RWPE1 (cell line): ENCODE results near the gene UBE2F.

ENCODE experiments used
- CTCF ChIA-PET: fragments of 350-600 bp; sonication (Branson Sonifier 250); formaldehyde crosslinking; extraction: SDS; loops from one replicate; lab custom pipeline; 2021; lab: Yijun Ruan, JAX
- POLR2A ChIA-PET: fragments of 400-600 bp; formaldehyde crosslinking; extraction: SDS; loops from one replicate; lab custom pipeline; 2020; ENCODE audit warnings: antibody characterized with exemption; ENCODE audit not compliant: low non-redundant PET; lab: Yijun Ruan, JAX
- DNase-seq: peaks from one replicate; pipeline ENCODE4 v3.0.0; 2012; ENCODE audit warnings: low spot score
- H3K27ac ChIP-seq: fragments of 450-650 bp; 2 replicates; pipeline ENCODE4 v1.5.1; 2017
- CTCF ChIP-seq: fragments of 450-650 bp; conservative IDR thresholded peaks from 2 replicates; pipeline ENCODE4 v1.5.1; 2017; ENCODE audit warnings: low read depth, mild to moderate bottlenecking

UBE2F gene

GRCh38 chr2:238015705-238016104 lies 48.9 kb downstream of the UBE2F start:
- ChIA-PET POLR2A (no interaction called here), CTCF (interaction anchor here (0.7 to 1.1 kb wide), 2 partner anchors 96 to 158 kb away, joined by 3 to 5 read pairs; no protein-coding TSS in a partner anchor)
- no peak; the same call in 1 of the 2 replicates for TF ChIP-seq CTCF
- no peak overlapping the region for H3K27ac ChIP-seq
- DNase-seq = no peak

- CTCF ChIA-PET = no interaction called here
- no peak overlapping the region for H3K27ac ChIP-seq
- TF ChIP-seq CTCF = no peak
- DNase-seq = no peak
- POLR2A ChIA-PET = no interaction called here
These were observed 49.7 kb downstream of the UBE2F start for GRCh38 chr2:238016526-238016925.

GRCh38 chr2:238019962-238020361 lies 53.1 kb downstream of the UBE2F start:
- CTCF ChIA-PET = no interaction called here
- DNase-seq = no peak
- peak overlapping the region; percentile 64 for H3K27ac ChIP-seq
- TF ChIP-seq CTCF = no peak
- POLR2A ChIA-PET = no interaction called here

- no peak for TF ChIP-seq CTCF
- no peak for DNase-seq
- POLR2A ChIA-PET = no interaction called here
- CTCF ChIA-PET = interaction anchor here (0.6 kb wide), 1 partner anchor 855 kb away, joined by 3 read pairs; no protein-coding TSS in a partner anchor
- H3K27ac ChIP-seq = peak overlapping the region; percentile 13; the same call in 1 of the 2 replicates
These were observed 54.0 kb downstream of the UBE2F start for GRCh38 chr2:238020816-238021215.

GRCh38 chr2:238021327-238021726 lies 54.5 kb downstream of the UBE2F start:
- peak; percentile 27 for DNase-seq
- POLR2A ChIA-PET = no interaction called here
- TF ChIP-seq CTCF = no peak
- no peak overlapping the region; the same call in 1 of the 2 replicates for H3K27ac ChIP-seq
- CTCF ChIA-PET = no interaction called here

GRCh38 chr2:238022594-238023157 lies 55.9 kb downstream of the UBE2F start:
- POLR2A ChIA-PET = no interaction called here
- H3K27ac ChIP-seq = no peak overlapping the region
- DNase-seq = no peak
- TF ChIP-seq CTCF = no peak
- CTCF ChIA-PET = interaction anchor here (1.0 kb wide), 1 partner anchor 99 kb away, joined by 4 read pairs; no protein-coding TSS in a partner anchor
